ENCODE measurements around the gene SAPCD1.

GRCh38 chr6:31761343-31761742 lies 1.1 kb upstream of the SAPCD1 start:
- TF ChIP-seq CTCF (IDR thresholded peaks at IDR 0.05): no peak
- no peak for TF ChIP-seq EZH2 (IDR thresholded peaks at IDR 0.05; ENCODE audit: borderline replicate concordance, insufficient read depth, low read depth, low read length, poor library complexity, severe bottlenecking)

All from B cell (primary cell).